ENCODE measurements around the gene FARP1. TPM values are rescaled to one million over a fixed set of nuclear protein-coding genes. Genes with fewer than 3 reads are reported as not detected.

The FARP1 gene
- polyA plus RNA-seq, 1 of the 3 experiments (the other 2 are of a cell fraction), result 12.0 TPM

- no peak for DNase-seq
- Histone ChIP-seq H3K27ac (ENCODE audit: low read depth in 2 of 2, low read length in 1 of 2) (no peak overlapping the region), H3K9me3 (no peaks in the 10 kb centered on the region), H3K9ac (no peak overlapping the region), H3K27me3 (ENCODE audit: insufficient read depth) (no peaks in the 10 kb centered on the region), H3K79me2 (ENCODE audit: insufficient read depth) (no peaks in the 10 kb centered on the region), H2AFZ (ENCODE audit: low read depth) (no peak overlapping the region), H3K4me2 (no peak overlapping the region), H3K9me2 (no peaks in the 10 kb centered on the region), H3K36me3 (replicated peaks in 1 of 2; ENCODE audit: control insufficient read depth in 1 of 2, insufficient read depth in 2 of 2, low read length in 1 of 2) (peaks cover 20 to 21% of the 10 kb centered on the region in 2 experiments), H3K4me3 (ENCODE audit: low read depth in 2 of 2, low read length in 1 of 2) (no peak overlapping the region), H4K20me1 (ENCODE audit: insufficient read depth) (no peaks in the 10 kb centered on the region), H3K4me1 (ENCODE audit: control insufficient read depth in 1 of 2, insufficient read depth in 2 of 2, low read depth in 1 of 2, low read length in 1 of 2) (peaks cover 0 to 2% of the 10 kb centered on the region in 2 experiments; a peak in 1 of 4 replicates), H3F3A (replicated peaks; ENCODE audit: insufficient read depth) (no peaks in the 10 kb centered on the region)
- CTCF ChIA-PET, result interaction anchor here (0.8 to 1.6 kb wide), 2 partner anchors 244 to 430 kb away, joined by 3 to 4 read pairs; no protein-coding TSS in a partner anchor
- 91% methylated on average over 13 of the region's 13 CpGs for WGBS (ENCODE audit: low lambda C conversion rate)
- TF ChIP-seq SIN3A (IDR thresholded peaks at IDR 0.05; ENCODE audit: borderline replicate concordance, low read depth, low read length), result no peak
- TF ChIP-seq GABPA (IDR thresholded peaks at IDR 0.05; ENCODE audit: low read depth), result no peak
- no peak for TF ChIP-seq RXRA (IDR thresholded peaks at IDR 0.05; ENCODE audit: borderline replicate concordance, low read depth)
- no peak for TF ChIP-seq FOXJ3 (CRISPR knock-in tag; IDR thresholded peaks at IDR 0.05)
- TF ChIP-seq YY1 (IDR thresholded peaks at IDR 0.05; ENCODE audit: low read depth), result no peak
- TF ChIP-seq JUND (IDR thresholded peaks at IDR 0.05), result no peak
- TF ChIP-seq TCF12 (IDR thresholded peaks at IDR 0.05), result no peak
- TF ChIP-seq, protein P1, sequence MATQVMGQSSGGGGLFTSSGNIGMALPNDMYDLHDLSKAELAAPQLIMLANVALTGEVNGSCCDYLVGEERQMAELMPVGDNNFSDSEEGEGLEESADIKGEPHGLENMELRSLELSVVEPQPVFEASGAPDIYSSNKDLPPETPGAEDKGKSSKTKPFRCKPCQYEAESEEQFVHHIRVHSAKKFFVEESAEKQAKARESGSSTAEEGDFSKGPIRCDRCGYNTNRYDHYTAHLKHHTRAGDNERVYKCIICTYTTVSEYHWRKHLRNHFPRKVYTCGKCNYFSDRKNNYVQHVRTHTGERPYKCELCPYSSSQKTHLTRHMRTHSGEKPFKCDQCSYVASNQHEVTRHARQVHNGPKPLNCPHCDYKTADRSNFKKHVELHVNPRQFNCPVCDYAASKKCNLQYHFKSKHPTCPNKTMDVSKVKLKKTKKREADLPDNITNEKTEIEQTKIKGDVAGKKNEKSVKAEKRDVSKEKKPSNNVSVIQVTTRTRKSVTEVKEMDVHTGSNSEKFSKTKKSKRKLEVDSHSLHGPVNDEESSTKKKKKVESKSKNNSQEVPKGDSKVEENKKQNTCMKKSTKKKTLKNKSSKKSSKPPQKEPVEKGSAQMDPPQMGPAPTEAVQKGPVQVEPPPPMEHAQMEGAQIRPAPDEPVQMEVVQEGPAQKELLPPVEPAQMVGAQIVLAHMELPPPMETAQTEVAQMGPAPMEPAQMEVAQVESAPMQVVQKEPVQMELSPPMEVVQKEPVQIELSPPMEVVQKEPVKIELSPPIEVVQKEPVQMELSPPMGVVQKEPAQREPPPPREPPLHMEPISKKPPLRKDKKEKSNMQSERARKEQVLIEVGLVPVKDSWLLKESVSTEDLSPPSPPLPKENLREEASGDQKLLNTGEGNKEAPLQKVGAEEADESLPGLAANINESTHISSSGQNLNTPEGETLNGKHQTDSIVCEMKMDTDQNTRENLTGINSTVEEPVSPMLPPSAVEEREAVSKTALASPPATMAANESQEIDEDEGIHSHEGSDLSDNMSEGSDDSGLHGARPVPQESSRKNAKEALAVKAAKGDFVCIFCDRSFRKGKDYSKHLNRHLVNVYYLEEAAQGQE (IDR thresholded peaks at IDR 0.05; ENCODE audit: low read depth, low read length), result no peak
- no peak for TF ChIP-seq ELF1 (IDR thresholded peaks at IDR 0.05)
- POLR2A ChIA-PET, result no interaction called here
These were observed 266.4 kb downstream of the FARP1 start for GRCh38 chr13:98409281-98409680.

GRCh38 chr13:98410612-98411011 is 267.7 kb downstream of the FARP1 start:
- Histone ChIP-seq H3K9me2 (no peaks in the 10 kb centered on the region), H3K27me3 (ENCODE audit: insufficient read depth) (no peaks in the 10 kb centered on the region), H4K20me1 (ENCODE audit: insufficient read depth) (no peaks in the 10 kb centered on the region), H3K9me3 (no peaks in the 10 kb centered on the region), H3K27ac (ENCODE audit: low read depth in 2 of 2, low read length in 1 of 2) (no peak overlapping the region), H3K36me3 (replicated peaks in 1 of 2; ENCODE audit: control insufficient read depth in 1 of 2, insufficient read depth in 2 of 2, low read length in 1 of 2) (peaks cover 25 to 31% of the 10 kb centered on the region in 2 experiments), H3K9ac (no peak overlapping the region), H3K4me1 (ENCODE audit: control insufficient read depth in 1 of 2, insufficient read depth in 2 of 2, low read depth in 1 of 2, low read length in 1 of 2) (no peaks in the 10 kb centered on the region), H3K4me2 (no peak overlapping the region), H3K4me3 (ENCODE audit: low read depth in 2 of 2, low read length in 1 of 2) (no peak overlapping the region), H3K79me2 (ENCODE audit: insufficient read depth) (no peaks in the 10 kb centered on the region), H3F3A (replicated peaks; ENCODE audit: insufficient read depth) (no peaks in the 10 kb centered on the region), H2AFZ (ENCODE audit: low read depth) (no peak overlapping the region)
- ChIA-PET POLR2A (no interaction called here), CTCF (interaction anchor here (0.7 kb wide), 2 partner anchors 268 to 1506 kb away, joined by 3 read pairs; no protein-coding TSS in a partner anchor)
- DNase-seq, result no peak
- TF ChIP-seq EZH2phosphoT487 (IDR thresholded peaks at IDR 0.05; ENCODE audit: borderline replicate concordance, low read depth), result no peak
- TF ChIP-seq SMC3 (IDR thresholded peaks at IDR 0.05; ENCODE audit: low read depth, low read length), result no peak
- TF ChIP-seq POLR2AphosphoS5 (IDR thresholded peaks at IDR 0.05; ENCODE audit: low read depth, low read length), result no peak
- no peak for TF ChIP-seq RAD21 (IDR thresholded peaks at IDR 0.05; ENCODE audit: low read length)
- TF ChIP-seq CHD2 (IDR thresholded peaks at IDR 0.05; ENCODE audit: low read length, partially characterized antibody), result no peak
- TF ChIP-seq ELF1 (IDR thresholded peaks at IDR 0.05), result no peak
- TF ChIP-seq TEAD4 (IDR thresholded peaks at IDR 0.05; ENCODE audit: borderline replicate concordance, insufficient read depth), result no peak
- TF ChIP-seq NRF1 (IDR thresholded peaks at IDR 0.05; ENCODE audit: low read depth, low read length), result no peak
- no peak for TF ChIP-seq SIN3A (IDR thresholded peaks at IDR 0.05; ENCODE audit: borderline replicate concordance, low read depth, low read length)
- no peak for TF ChIP-seq YY1 (IDR thresholded peaks at IDR 0.05; ENCODE audit: low read depth)
- TF ChIP-seq, protein P2, sequence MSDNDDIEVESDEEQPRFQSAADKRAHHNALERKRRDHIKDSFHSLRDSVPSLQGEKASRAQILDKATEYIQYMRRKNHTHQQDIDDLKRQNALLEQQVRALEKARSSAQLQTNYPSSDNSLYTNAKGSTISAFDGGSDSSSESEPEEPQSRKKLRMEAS (IDR thresholded peaks at IDR 0.05; ENCODE audit: low read depth), result no peak
- TF ChIP-seq RFX5 (IDR thresholded peaks at IDR 0.05; ENCODE audit: low read length), result no peak
- no peak for TF ChIP-seq NFIC (IDR thresholded peaks at IDR 0.05; ENCODE audit: borderline replicate concordance)
- no peak for TF ChIP-seq RCOR1 (IDR thresholded peaks at IDR 0.05; ENCODE audit: low read length)
- no peak for TF ChIP-seq PBX3 (IDR thresholded peaks at IDR 0.05)
- no peak for TF ChIP-seq TCF12 (IDR thresholded peaks at IDR 0.05)
- 87% methylated on average over 11 of the region's 11 CpGs for WGBS (ENCODE audit: low lambda C conversion rate)
